H1 (cell line): ENCODE results near the gene OMA1. TPM values are rescaled to one million over a fixed set of nuclear protein-coding genes. Genes with fewer than 3 reads are reported as not detected.

Experiments used
- CTCF ChIA-PET: fragments of 300-600 bp; sonication (Branson Sonifier 250); formaldehyde crosslinking; loops from one replicate; lab custom pipeline; 2021; ENCODE audit not compliant: partially characterized antibody; lab: Charles Lee
- POLR2A ChIA-PET: fragments of 300-600 bp; sonication (Branson Sonifier 250); formaldehyde crosslinking; loops from one replicate; lab custom pipeline; 2021; ENCODE audit warnings: inconsistent platforms; ENCODE audit not compliant: partially characterized antibody; lab: Charles Lee
- DNase-seq, 2 experiments: peaks; one replicate each; pipeline versions ENCODE4 v3.0.0 to v3.0.0-alpha.2; 2010 to 2022; ENCODE audit warnings: low spot score in 2 of 2, low read depth in 1 of 2, mixed read lengths in 1 of 2
- FAIRE-seq: peaks from 2 replicates; lab custom pipeline; 2011; peaks lifted over from hg19 to GRCh38; lab: Jason Lieb, UNC
- H2AFZ ChIP-seq: 2 replicates; pipeline ENCODE4 v1.8.1; 2012; ENCODE audit warnings: low read length, inconsistent platforms
- H2AK5ac ChIP-seq: 2 replicates; pipeline ENCODE4 v1.6.1; 2013; ENCODE audit warnings: low read depth, low read length
- H2BK120ac ChIP-seq: replicated peaks from 2 replicates; pipeline ENCODE3; 2013; ENCODE audit warnings: low read depth, low read length, inconsistent platforms
- H2BK12ac ChIP-seq: 2 replicates; pipeline ENCODE4 v1.6.1; 2013; ENCODE audit warnings: low read depth, low read length
- H2BK15ac ChIP-seq: 2 replicates; pipeline ENCODE4 v1.6.1; 2013; ENCODE audit warnings: low read length
- H2BK20ac ChIP-seq: 2 replicates; pipeline ENCODE4 v1.6.1; 2013; ENCODE audit warnings: low read length
- H2BK5ac ChIP-seq: 2 replicates; pipeline ENCODE4 v1.6.1; 2013; ENCODE audit warnings: low read depth, low read length
- H3K14ac ChIP-seq: 2 replicates; pipeline ENCODE4 v1.6.1; 2013; ENCODE audit warnings: inconsistent platforms; ENCODE audit not compliant: insufficient read length
- H3K18ac ChIP-seq: 2 replicates; pipeline ENCODE4 v1.6.1; 2013; ENCODE audit warnings: low read length; ENCODE audit errors: extremely low read depth
- H3K23ac ChIP-seq: 2 replicates; pipeline ENCODE4 v1.6.1; 2013; ENCODE audit warnings: inconsistent platforms; ENCODE audit not compliant: insufficient read length
- H3K23me2 ChIP-seq: 2 replicates; pipeline ENCODE4 v1.6.1; 2013; ENCODE audit warnings: low read depth, low read length
- H3K27ac ChIP-seq: 2 replicates; pipeline ENCODE4 v1.6.1; 2011; ENCODE audit warnings: low read depth, low read length, inconsistent platforms
- H3K27me3 ChIP-seq, 4 experiments: replicated peaks in 1 of 4; 1 replicate in 1 of 4; 2 replicates in 3 of 4; pipeline versions ENCODE4 v1.6.1 to v1.8.1; 2011 to 2013; ENCODE audit warnings: low read length in 3 of 4, mild to moderate bottlenecking in 3 of 4, inconsistent platforms in 2 of 4, mixed read lengths in 2 of 4, moderate library complexity in 1 of 4; ENCODE audit not compliant: control insufficient read depth in 3 of 4, insufficient read depth in 3 of 4; ENCODE audit errors: extremely low read depth in 1 of 4
- H3K36me3 ChIP-seq, 4 experiments: 2 replicates each; pipeline versions ENCODE4 v1.6.1 to v1.8.1; 2011 to 2013; ENCODE audit warnings: mild to moderate bottlenecking in 4 of 4, low read length in 3 of 4, moderate library complexity in 2 of 4, control low read depth in 1 of 4, inconsistent platforms in 1 of 4; ENCODE audit not compliant: insufficient read depth in 4 of 4, control insufficient read depth in 2 of 4
- H3K4ac ChIP-seq: replicated peaks from 2 replicates; pipeline ENCODE3; 2013; ENCODE audit warnings: low read length, low read depth, mixed read lengths, inconsistent platforms; ENCODE audit not compliant: insufficient read length
- H3K4me1 ChIP-seq, 4 experiments: replicated peaks in 1 of 4; 1 replicate in 1 of 4; 2 replicates in 3 of 4; pipeline versions ENCODE4 v1.6.1 to v1.8.1; 2011 to 2013; ENCODE audit warnings: low read length in 3 of 4, inconsistent platforms in 2 of 4, mixed read lengths in 1 of 4; ENCODE audit not compliant: insufficient read depth in 4 of 4, control insufficient read depth in 3 of 4
- H3K4me2 ChIP-seq, 2 experiments: 2 replicates each; pipeline versions ENCODE4 v1.6.1 to v1.8.1; 2011 to 2013; ENCODE audit warnings: low read depth in 2 of 2, low read length in 2 of 2, control low read depth in 1 of 2, inconsistent platforms in 1 of 2, mild to moderate bottlenecking in 1 of 2; ENCODE audit not compliant: insufficient read depth in 1 of 2
- H3K4me3 ChIP-seq, 4 experiments: fragments of 200-600, 300-600 bp in 1 of 4; sonication (generic), shearing (Covaris generic), sonication (Bioruptor Twin) in 1 of 4; 2 replicates each; pipeline versions ENCODE4 v1.5.1 to v1.8.1; 2011 to 2016; ENCODE audit warnings: low read length in 4 of 4, low read depth in 3 of 4, control low read depth in 2 of 4, inconsistent platforms in 2 of 4, mild to moderate bottlenecking in 2 of 4, mixed read lengths in 1 of 4, moderate library complexity in 1 of 4; ENCODE audit not compliant: insufficient read depth in 2 of 4; ENCODE audit errors: extremely low read depth in 1 of 4
- H3K56ac ChIP-seq: replicated peaks from 2 replicates; pipeline ENCODE3; 2013; ENCODE audit warnings: low read depth, mild to moderate bottlenecking, mixed read lengths, low read length, inconsistent platforms; ENCODE audit not compliant: insufficient read length
- H3K79me1 ChIP-seq: 2 replicates; pipeline ENCODE4 v1.6.1; 2013; ENCODE audit warnings: low read depth, low read length, control low read depth
- H3K79me2 ChIP-seq, 2 experiments: 2 replicates each; pipeline versions ENCODE4 v1.6.1 to v1.8.1; 2012 to 2013; ENCODE audit warnings: low read length in 2 of 2, mild to moderate bottlenecking in 2 of 2, inconsistent platforms in 1 of 2; ENCODE audit not compliant: insufficient read depth in 2 of 2, control insufficient read depth in 1 of 2
- H3K9ac ChIP-seq, 4 experiments: replicated peaks in 1 of 4; 1 replicate in 1 of 4; 2 replicates in 3 of 4; pipeline versions ENCODE4 v1.6.1 to v1.8.1; 2011 to 2013; ENCODE audit warnings: low read depth in 3 of 4, low read length in 3 of 4, control low read depth in 2 of 4, mild to moderate bottlenecking in 2 of 4, moderate library complexity in 2 of 4, inconsistent platforms in 1 of 4; ENCODE audit errors: extremely low read depth in 1 of 4
- H3K9me3 ChIP-seq, 2 experiments: 2 replicates each; pipeline versions ENCODE4 v1.6.1 to v1.8.1; 2012 to 2013; ENCODE audit warnings: mild to moderate bottlenecking in 2 of 2, moderate library complexity in 2 of 2, control low read depth in 1 of 2, inconsistent platforms in 1 of 2, low read depth in 1 of 2, low read length in 1 of 2, mixed read lengths in 1 of 2; ENCODE audit not compliant: insufficient read depth in 2 of 2
- H4K20me1 ChIP-seq, 2 experiments: replicated peaks in 1 of 2; 2 replicates each; pipeline versions ENCODE3 to v1.8.1; 2011 to 2013; ENCODE audit warnings: inconsistent platforms in 2 of 2, low read length in 2 of 2, mild to moderate bottlenecking in 1 of 2; ENCODE audit not compliant: insufficient read depth in 2 of 2, control insufficient read depth in 1 of 2
- H4K5ac ChIP-seq: 2 replicates; pipeline ENCODE4 v1.6.1; 2013; ENCODE audit warnings: low read length, low read depth, mixed read lengths, inconsistent platforms; ENCODE audit not compliant: insufficient read length
- H4K8ac ChIP-seq: 2 replicates; pipeline ENCODE4 v1.8.0; 2013; ENCODE audit warnings: mild to moderate bottlenecking, moderate library complexity, low read length, inconsistent platforms; ENCODE audit not compliant: insufficient read depth; ENCODE audit errors: extremely low read depth
- H4K91ac ChIP-seq: replicated peaks from 2 replicates; pipeline ENCODE3; 2013; ENCODE audit warnings: low read length, mixed read lengths, inconsistent platforms; ENCODE audit not compliant: insufficient read length
- RAD21 ChIP-seq, 2 experiments: IDR thresholded peaks in 1 of 2; conservative IDR thresholded peaks in 1 of 2; 2 replicates each; pipeline ENCODE4 v1.6.1; 2011; ENCODE audit warnings: low read depth in 2 of 2, low read length in 2 of 2, improper control_type of control experiment in 1 of 2, inconsistent platforms in 1 of 2, mild to moderate bottlenecking in 1 of 2, moderate library complexity in 1 of 2
- RNF2 ChIP-seq: fragments of 200-900, 300-1000 bp; sonication (generic); IDR thresholded peaks from 2 replicates; pipeline ENCODE4 v1.7.1; 2016; ENCODE audit warnings: borderline replicate concordance, low read depth, mild to moderate bottlenecking, antibody characterized with exemption, low read length; ENCODE audit not compliant: poor library complexity, severe bottlenecking; ENCODE audit errors: missing control alignments
- WGBS, 2 experiments: shearing (Covaris generic) in 1 of 2; methylation state at CpG; one replicate each; pipeline versions ENCODE4 v1.1.6 to v1.1.7; 2013 to 2015; ENCODE audit warnings: low lambda C conversion rate in 2 of 2, mixed read lengths in 2 of 2, inconsistent platforms in 1 of 2, low coverage in 1 of 2, missing lambda C conversion rate in 1 of 2; ENCODE audit not compliant: insufficient replicate concordance in 2 of 2, insufficient coverage in 1 of 2, insufficient read length in 1 of 2; ENCODE audit errors: extremely low coverage in 1 of 2, missing lambda C conversion rate in 1 of 2; 5-methylcytosine and 5-hydroxymethylcytosine counted together
- polyA plus RNA-seq, 7 experiments: library from polyadenylated mRNA; depleted of rRNA in 3 of 7; stranded (reverse) in 5 of 7; unstranded in 2 of 7; fragments of >200 nt in 5 of 7; fragments of 200-250 nt in 2 of 7; gene quantifications; 1 replicate in 5 of 7; 2 replicates in 1 of 7; 4 replicates in 1 of 7; pipeline versions ENCODE4 v1.2.1 to v1.2.3, GENCODE V29; 2011 to 2013; ENCODE audit warnings: missing spikeins in 2 of 7, mixed read lengths in 2 of 7
- total RNA-seq: library from RNA; stranded (reverse); fragmentation: NEBNext Ultra II Directional; extraction: Animal tissue kit (Norgen Biotek cat#: 25700); gene quantifications from 2 replicates; pipeline ENCODE4 v1.2.1, GENCODE V29; 2021
- TF ChIP-seq, protein P1 (sequence below): IDR thresholded peaks from 2 replicates; pipeline ENCODE4 v1.6.1; 2012; ENCODE audit warnings: inconsistent platforms

OMA1 gene
- total and polyA plus RNA-seq, 2 of the 8 experiments (the other 6 are each of a cell fraction or from before 2014, with no cell fraction given): 7.7 to 11.7 TPM

DNA sequence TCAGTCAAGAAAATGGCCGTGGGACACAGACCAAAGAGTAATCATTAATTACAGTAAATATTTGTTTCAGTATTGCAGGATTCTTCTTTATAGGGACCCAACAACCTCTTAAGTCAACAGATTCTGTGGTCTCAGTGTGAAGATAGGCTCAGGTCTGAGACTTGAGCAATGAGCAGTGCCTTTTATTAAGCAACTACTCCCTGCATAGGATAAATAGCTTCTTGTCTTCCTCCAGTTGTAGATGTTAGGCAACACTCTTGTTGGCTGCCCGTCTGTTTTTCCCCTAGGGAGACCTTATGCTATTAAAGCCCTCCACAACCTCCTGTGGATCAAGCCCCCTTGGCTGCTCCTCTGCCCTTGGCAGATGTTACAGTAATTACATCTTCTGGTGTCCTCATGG lies 1.8 kb upstream of the OMA1 start:
- H2BK12ac ChIP-seq: no peak overlapping the region
- no peak overlapping the region for H4K5ac ChIP-seq
- no peaks in the 10 kb centered on the region for H3K79me1 ChIP-seq
- TF ChIP-seq, protein P1, sequence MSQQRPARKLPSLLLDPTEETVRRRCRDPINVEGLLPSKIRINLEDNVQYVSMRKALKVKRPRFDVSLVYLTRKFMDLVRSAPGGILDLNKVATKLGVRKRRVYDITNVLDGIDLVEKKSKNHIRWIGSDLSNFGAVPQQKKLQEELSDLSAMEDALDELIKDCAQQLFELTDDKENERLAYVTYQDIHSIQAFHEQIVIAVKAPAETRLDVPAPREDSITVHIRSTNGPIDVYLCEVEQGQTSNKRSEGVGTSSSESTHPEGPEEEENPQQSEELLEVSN: no peak
- no peak for TF ChIP-seq RNF2
- TF ChIP-seq RAD21 (IDR thresholded peaks at IDR 0.05 in 1 of 2, conservative IDR thresholded peaks at IDR 0.05 in 1 of 2; ENCODE audit: low read depth in 2 of 2, low read length in 2 of 2): no peak
- H3K4me1 ChIP-seq: peaks cover 0 to 2% (median 0%) of the 10 kb centered on the region in 4 experiments; a peak in 3 of 7 replicates
- no peak for DNase-seq
- no peak overlapping the region for H3K14ac ChIP-seq
- H3K18ac ChIP-seq: no peak overlapping the region
- no peak overlapping the region for H2AFZ ChIP-seq
- no peak overlapping the region for H3K4me2 ChIP-seq
- no peak overlapping the region for H3K27ac ChIP-seq
- FAIRE-seq: no peak
- H2BK15ac ChIP-seq: no peak overlapping the region
- H2BK120ac ChIP-seq: no peak overlapping the region
- no peak overlapping the region for H3K56ac ChIP-seq
- ChIA-PET POLR2A (no interaction called here), CTCF (interaction anchor here (1.4 to 2.1 kb wide), 4 partner anchors 18 to 104 kb away, joined by 3 to 8 read pairs (median 4); no protein-coding TSS in a partner anchor)
- no peak overlapping the region for H2AK5ac ChIP-seq
- H3K23ac ChIP-seq: no peak overlapping the region
- H2BK20ac ChIP-seq: no peak overlapping the region
- H4K91ac ChIP-seq: no peak overlapping the region
- no peak overlapping the region for H4K8ac ChIP-seq
- no peaks in the 10 kb centered on the region for H3K9me3 ChIP-seq
- peaks cover 6% of the 10 kb centered on the region; the same call in 1 of the 2 replicates for H3K23me2 ChIP-seq
- H3K27me3 ChIP-seq: no peaks in the 10 kb centered on the region
- no peak overlapping the region for H3K9ac ChIP-seq
- H3K36me3 ChIP-seq: no peaks in the 10 kb centered on the region
- H3K4me3 ChIP-seq: no peak overlapping the region
- H3K79me2 ChIP-seq: no peaks in the 10 kb centered on the region
- H3K4ac ChIP-seq: no peak overlapping the region
- H2BK5ac ChIP-seq: no peak overlapping the region
- 88% methylated on average over 2 of the region's 2 CpGs; no CpG with 5 or more reads in 1 of the 2 experiments for WGBS, 2 experiments
- no peaks in the 10 kb centered on the region for H4K20me1 ChIP-seq
